ENCODE data around the gene C4orf54. TPM values are rescaled to one million over a fixed set of nuclear protein-coding genes. Genes with fewer than 3 reads are reported as not detected.

The C4orf54 gene
- total RNA-seq, 1 donor from 2014 or later, result not detected

DNA sequence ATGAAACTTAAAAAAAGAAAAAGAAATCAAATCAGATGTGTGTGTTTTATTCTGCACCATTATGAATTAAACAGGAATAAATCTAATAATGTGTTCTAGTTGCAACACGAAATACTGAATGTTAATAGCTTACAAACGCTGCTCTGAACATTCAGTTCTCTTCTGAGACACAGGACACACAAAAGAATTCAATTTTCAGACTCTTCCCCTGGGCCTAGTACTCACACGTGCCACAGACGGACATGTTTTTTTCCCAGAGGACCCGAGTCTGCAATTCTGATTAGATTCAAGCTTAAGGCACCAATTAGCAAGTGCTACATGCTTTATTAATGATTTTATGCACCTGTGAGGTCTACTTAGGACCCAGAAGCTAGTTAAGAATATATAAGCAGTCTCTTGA, 20.5 kb downstream of the C4orf54 start:
- TF ChIP-seq, protein P1, sequence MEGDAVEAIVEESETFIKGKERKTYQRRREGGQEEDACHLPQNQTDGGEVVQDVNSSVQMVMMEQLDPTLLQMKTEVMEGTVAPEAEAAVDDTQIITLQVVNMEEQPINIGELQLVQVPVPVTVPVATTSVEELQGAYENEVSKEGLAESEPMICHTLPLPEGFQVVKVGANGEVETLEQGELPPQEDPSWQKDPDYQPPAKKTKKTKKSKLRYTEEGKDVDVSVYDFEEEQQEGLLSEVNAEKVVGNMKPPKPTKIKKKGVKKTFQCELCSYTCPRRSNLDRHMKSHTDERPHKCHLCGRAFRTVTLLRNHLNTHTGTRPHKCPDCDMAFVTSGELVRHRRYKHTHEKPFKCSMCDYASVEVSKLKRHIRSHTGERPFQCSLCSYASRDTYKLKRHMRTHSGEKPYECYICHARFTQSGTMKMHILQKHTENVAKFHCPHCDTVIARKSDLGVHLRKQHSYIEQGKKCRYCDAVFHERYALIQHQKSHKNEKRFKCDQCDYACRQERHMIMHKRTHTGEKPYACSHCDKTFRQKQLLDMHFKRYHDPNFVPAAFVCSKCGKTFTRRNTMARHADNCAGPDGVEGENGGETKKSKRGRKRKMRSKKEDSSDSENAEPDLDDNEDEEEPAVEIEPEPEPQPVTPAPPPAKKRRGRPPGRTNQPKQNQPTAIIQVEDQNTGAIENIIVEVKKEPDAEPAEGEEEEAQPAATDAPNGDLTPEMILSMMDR (IDR thresholded peaks at IDR 0.05; ENCODE audit: insufficient read depth, low read length, poor library complexity, severe bottlenecking), result no peak
- DNase-seq (ENCODE audit: low read depth), result no peak
- Histone ChIP-seq H3K27me3 (ENCODE audit: control insufficient read depth, insufficient read depth, low read length) (no peaks in the 10 kb centered on the region), H3K4me3 (ENCODE audit: low read depth, low read length) (no peak overlapping the region), H3K36me3 (ENCODE audit: control insufficient read depth, insufficient read depth, low read length) (no peaks in the 10 kb centered on the region)

DNA sequence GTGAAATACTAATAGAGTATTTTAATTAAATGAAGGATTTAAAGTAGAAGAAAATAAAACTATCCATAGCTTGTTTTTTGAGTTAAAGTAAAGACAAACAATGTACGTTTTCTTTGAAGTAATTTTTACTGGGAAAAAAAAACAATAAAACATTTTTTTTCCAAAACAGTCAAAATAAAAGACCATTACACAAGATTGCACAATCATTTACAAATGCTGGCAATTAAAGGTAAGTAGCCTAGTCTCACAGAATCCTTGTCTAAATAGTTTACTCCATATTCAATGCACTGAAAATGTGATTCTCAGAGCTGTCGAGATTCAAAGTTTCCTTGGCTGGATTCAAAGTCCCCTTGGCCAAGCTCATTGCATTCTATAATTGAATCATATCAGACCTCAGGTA, 21.2 kb downstream of the C4orf54 start:
- TF ChIP-seq, protein P1 (IDR thresholded peaks at IDR 0.05; ENCODE audit: insufficient read depth, low read length, poor library complexity, severe bottlenecking), result no peak
- Histone ChIP-seq H3K27me3 (ENCODE audit: control insufficient read depth, insufficient read depth, low read length) (no peaks in the 10 kb centered on the region), H3K4me3 (ENCODE audit: low read depth, low read length) (no peak overlapping the region), H3K36me3 (ENCODE audit: control insufficient read depth, insufficient read depth, low read length) (no peaks in the 10 kb centered on the region)
- DNase-seq (ENCODE audit: low read depth), result no peak

DNA sequence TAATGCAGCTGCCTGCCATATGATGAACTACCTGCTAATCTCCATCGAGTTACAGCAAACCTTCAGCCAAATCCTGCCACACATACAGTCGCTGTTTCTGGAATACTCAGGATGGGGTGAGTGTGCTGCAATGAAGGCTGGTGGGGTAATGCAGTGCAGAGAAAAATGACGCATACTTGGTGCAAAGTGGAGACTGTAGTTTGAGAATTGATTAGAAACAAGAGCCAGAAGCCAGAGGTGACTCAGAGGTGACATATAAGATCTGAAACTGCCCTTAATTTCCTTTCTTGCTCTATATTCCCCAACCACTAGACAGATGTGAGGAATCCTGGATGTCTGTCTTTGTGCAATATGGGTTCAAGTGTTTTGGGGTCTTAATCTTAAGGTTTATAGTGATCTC, 22.0 kb downstream of the C4orf54 start:
- TF ChIP-seq, protein P1 (IDR thresholded peaks at IDR 0.05; ENCODE audit: insufficient read depth, low read length, poor library complexity, severe bottlenecking), result no peak
- H3K36me3 ChIP-seq (ENCODE audit: control insufficient read depth, insufficient read depth, low read length), result no peaks in the 10 kb centered on the region
- H3K27me3 ChIP-seq (ENCODE audit: control insufficient read depth, insufficient read depth, low read length), result no peaks in the 10 kb centered on the region
- no peak overlapping the region for H3K4me3 ChIP-seq (ENCODE audit: low read depth, low read length)
- DNase-seq (ENCODE audit: low read depth), result no peak

DNA sequence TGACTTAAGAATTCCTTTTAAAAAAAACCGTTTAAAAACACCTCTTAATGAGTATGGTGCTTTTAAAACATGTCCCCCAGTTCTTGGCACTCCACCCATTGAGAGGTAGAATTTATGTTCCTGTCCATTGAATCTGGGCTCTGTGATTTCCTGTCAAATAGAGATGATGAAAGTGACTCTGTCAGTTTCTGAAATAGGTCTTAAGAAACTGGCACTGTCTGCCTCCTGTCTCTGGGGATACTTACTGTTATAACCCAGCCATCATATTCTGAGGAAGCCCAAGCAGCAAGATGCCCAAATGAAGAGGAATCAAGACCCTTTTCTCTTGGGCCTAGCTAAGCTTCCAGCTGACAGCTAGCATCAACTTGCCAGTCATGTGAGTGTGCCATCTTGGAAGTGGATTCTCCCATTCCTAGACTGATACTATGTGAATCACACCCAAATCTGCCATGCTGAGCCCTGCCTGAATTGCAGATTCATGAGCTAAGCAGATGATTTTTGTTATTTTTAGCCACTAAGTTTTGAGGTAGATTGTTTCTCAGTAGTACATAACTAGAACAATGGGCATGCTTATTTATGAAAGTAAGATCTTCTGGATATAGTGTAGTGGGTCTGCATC, 22.8 kb downstream of the C4orf54 start:
- no peak overlapping the region for H3K4me3 ChIP-seq (ENCODE audit: low read depth, low read length)
- H3K27me3 ChIP-seq (ENCODE audit: control insufficient read depth, insufficient read depth, low read length), result no peaks in the 10 kb centered on the region
- DNase-seq (ENCODE audit: low read depth), result no peak
- TF ChIP-seq, protein P1 (IDR thresholded peaks at IDR 0.05; ENCODE audit: insufficient read depth, low read length, poor library complexity, severe bottlenecking), result no peak
- H3K36me3 ChIP-seq (ENCODE audit: control insufficient read depth, insufficient read depth, low read length), result no peaks in the 10 kb centered on the region

DNA sequence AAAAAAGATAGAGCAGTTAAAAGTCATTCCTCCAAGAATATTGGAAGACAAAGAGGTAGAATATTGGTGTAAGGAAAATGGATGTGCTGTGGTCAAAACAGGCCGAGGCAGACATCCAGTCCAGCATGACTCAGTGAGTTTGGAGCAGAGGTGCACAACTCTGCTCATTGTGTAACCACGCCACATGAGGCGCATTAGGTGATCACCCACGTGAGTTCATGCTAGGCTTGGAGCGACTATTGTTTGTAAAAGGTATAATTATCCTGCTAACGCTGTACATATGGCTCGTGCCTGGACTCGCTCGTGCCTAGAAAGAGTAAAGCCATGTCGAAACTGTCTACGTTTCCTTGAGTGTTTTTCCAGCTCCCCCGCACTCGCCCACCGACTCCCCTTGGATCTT, 23.9 kb downstream of the C4orf54 start:
- Histone ChIP-seq H3K36me3 (ENCODE audit: control insufficient read depth, insufficient read depth, low read length) (no peaks in the 10 kb centered on the region), H3K27me3 (ENCODE audit: control insufficient read depth, insufficient read depth, low read length) (no peaks in the 10 kb centered on the region), H3K4me3 (ENCODE audit: low read depth, low read length) (no peak overlapping the region)
- no peak for DNase-seq (ENCODE audit: low read depth)
- TF ChIP-seq, protein P1 (IDR thresholded peaks at IDR 0.05; ENCODE audit: insufficient read depth, low read length, poor library complexity, severe bottlenecking), result no peak

DNA sequence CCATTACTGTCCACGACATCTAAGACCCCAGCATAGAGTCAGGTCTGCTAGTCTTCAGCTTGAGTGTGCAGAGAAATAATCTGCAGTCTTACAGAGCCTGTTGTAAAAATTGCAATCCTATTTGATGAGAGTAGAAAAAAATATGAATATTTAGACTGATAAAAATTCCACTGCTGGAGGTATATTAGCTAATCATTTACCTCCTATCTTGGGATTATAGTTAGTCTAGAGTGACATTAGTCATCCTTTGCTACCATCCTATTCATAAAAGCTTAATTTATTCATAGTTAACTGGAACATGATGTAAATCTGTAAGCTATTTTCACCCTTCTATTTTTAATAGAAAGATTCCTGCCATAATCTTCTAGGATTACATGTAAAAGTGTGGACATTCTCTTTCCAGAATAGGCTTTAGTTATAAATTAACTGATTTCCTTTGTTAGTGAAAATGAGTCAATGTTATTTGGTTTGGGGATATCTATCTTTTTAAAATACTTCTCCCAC, 26.7 kb downstream of the C4orf54 start:
- no peak overlapping the region for H3K4me3 ChIP-seq (ENCODE audit: low read depth, low read length)
- H3K27me3 ChIP-seq (ENCODE audit: control insufficient read depth, insufficient read depth, low read length), result no peaks in the 10 kb centered on the region
- TF ChIP-seq, protein P1 (IDR thresholded peaks at IDR 0.05; ENCODE audit: insufficient read depth, low read length, poor library complexity, severe bottlenecking), result no peak
- no peak for DNase-seq (ENCODE audit: low read depth)
- no peaks in the 10 kb centered on the region for H3K36me3 ChIP-seq (ENCODE audit: control insufficient read depth, insufficient read depth, low read length)

Measured in kidney epithelial cell (primary cell).